ENCODE results near the gene SLC2A11. TPM values are rescaled to one million over a fixed set of nuclear protein-coding genes. Genes with fewer than 3 reads are reported as not detected.
"Not testable (repeated sequence)": the region's sequence is repeated elsewhere in the genome, so short reads cannot be mapped to it uniquely, and the experiment has no call there.

SLC2A11 gene
- total RNA-seq, 1 experiment from 2014 or later: not detected

- in situ Hi-C loops (cut with HindIII; ENCODE audit: low sequenced_read_pairs): no loop called here
These were observed 41.5 kb downstream of the SLC2A11 start for GRCh38 chr22:23899042-23899745.

GRCh38 chr22:23900227-23900626 is 42.6 kb downstream of the SLC2A11 start:
- in situ Hi-C loops (cut with HindIII; ENCODE audit: low sequenced_read_pairs); DNase-seq (ENCODE audit: low spot score): not testable (repeated sequence)

More at GRCh38 chr22:23899042-23899745, 41.5 kb downstream of the SLC2A11 start:
- no peak for DNase-seq (ENCODE audit: low spot score)

GRCh38 chr22:23901600-23901999 is 43.9 kb downstream of the SLC2A11 start:
- in situ Hi-C loops (cut with HindIII; ENCODE audit: low sequenced_read_pairs): no loop called here
- DNase-seq (ENCODE audit: low spot score): no peak

- DNase-seq (ENCODE audit: low spot score): no peak
- in situ Hi-C loops (cut with HindIII; ENCODE audit: low sequenced_read_pairs): no loop called here
These were observed 45.8 kb downstream of the SLC2A11 start for GRCh38 chr22:23903328-23903971.

GRCh38 chr22:23904573-23905254 is 47.0 kb downstream of the SLC2A11 start:
- DNase-seq (ENCODE audit: low spot score): no peak
- in situ Hi-C loops (cut with HindIII; ENCODE audit: low sequenced_read_pairs): no loop called here

- DNase-seq (ENCODE audit: low spot score): no peak
- in situ Hi-C loops (cut with HindIII; ENCODE audit: low sequenced_read_pairs): no loop called here
These were observed 49.0 kb downstream of the SLC2A11 start for GRCh38 chr22:23906641-23907040.

GRCh38 chr22:23907423-23907822 is 49.7 kb downstream of the SLC2A11 start:
- DNase-seq (ENCODE audit: low spot score); in situ Hi-C loops (cut with HindIII; ENCODE audit: low sequenced_read_pairs): not testable (repeated sequence)

GRCh38 chr22:23908587-23909205 is 51.0 kb downstream of the SLC2A11 start:
- in situ Hi-C loops (cut with HindIII; ENCODE audit: low sequenced_read_pairs): no loop called here
- no peak for DNase-seq (ENCODE audit: low spot score)

GRCh38 chr22:23909296-23909898 is 51.7 kb downstream of the SLC2A11 start:
- DNase-seq (ENCODE audit: low spot score): peak; percentile 55
- in situ Hi-C loops (cut with HindIII; ENCODE audit: low sequenced_read_pairs): no loop called here

GRCh38 chr22:23910496-23911190 is 53.0 kb downstream of the SLC2A11 start:
- peak; percentile 31 for DNase-seq (ENCODE audit: low spot score)
- in situ Hi-C loops (cut with HindIII; ENCODE audit: low sequenced_read_pairs): no loop called here

- in situ Hi-C loops (cut with HindIII; ENCODE audit: low sequenced_read_pairs): no loop called here
- DNase-seq (ENCODE audit: low spot score): no peak
These were observed 53.8 kb downstream of the SLC2A11 start for GRCh38 chr22:23911318-23911980.

- DNase-seq (ENCODE audit: low spot score): no peak
- in situ Hi-C loops (cut with HindIII; ENCODE audit: low sequenced_read_pairs): no loop called here
These were observed 54.7 kb downstream of the SLC2A11 start for GRCh38 chr22:23912293-23912903.

GRCh38 chr22:23913306-23913660 is 55.6 kb downstream of the SLC2A11 start:
- in situ Hi-C loops (cut with HindIII; ENCODE audit: low sequenced_read_pairs): no loop called here

GRCh38 chr22:23913661-23914353 is 56.1 kb downstream of the SLC2A11 start:
- in situ Hi-C loops (cut with HindIII; ENCODE audit: low sequenced_read_pairs): no loop called here
- DNase-seq (ENCODE audit: low spot score): peak; percentile 99

More at GRCh38 chr22:23913306-23913660, 55.6 kb downstream of the SLC2A11 start:
- DNase-seq (ENCODE audit: low spot score): no peak

GRCh38 chr22:23915290-23915689 is 57.6 kb downstream of the SLC2A11 start:
- no peak for DNase-seq (ENCODE audit: low spot score)
- in situ Hi-C loops (cut with HindIII; ENCODE audit: low sequenced_read_pairs): no loop called here

- DNase-seq (ENCODE audit: low spot score); in situ Hi-C loops (cut with HindIII; ENCODE audit: low sequenced_read_pairs): not testable (repeated sequence)
These were observed 62.6 kb downstream of the SLC2A11 start for GRCh38 chr22:23920267-23920611.

- in situ Hi-C loops (cut with HindIII; ENCODE audit: low sequenced_read_pairs); DNase-seq (ENCODE audit: low spot score): not testable (repeated sequence)
These were observed 64.0 kb downstream of the SLC2A11 start for GRCh38 chr22:23921586-23922201.
